Measurements from ENCODE around the gene ACOT11. TPM values are rescaled to one million over a fixed set of nuclear protein-coding genes. Genes with fewer than 3 reads are reported as not detected.

Gene ACOT11
- total and polyA plus RNA-seq, 2 of the 13 experiments (the other 11 are each of a cell fraction or from before 2014, with no cell fraction given): 2.6 to 3.3 TPM

GRCh38 chr1:54542120-54542961 is 5.7 kb upstream of the ACOT11 start (continued):
- TF ChIP-seq YEATS2 (CRISPR knock-in tag; IDR thresholded peaks at IDR 0.05; ENCODE audit: borderline replicate concordance): no peak
- TF ChIP-seq FOXK1 (CRISPR knock-in tag; IDR thresholded peaks at IDR 0.05; ENCODE audit: borderline replicate concordance, low read depth): no peak; the same call in 1 of the 2 replicates
- no peak for TF ChIP-seq MIER2 (CRISPR knock-in tag; IDR thresholded peaks at IDR 0.05)
- TF ChIP-seq SOX13 (IDR thresholded peaks at IDR 0.05): no peak
- TF ChIP-seq SOX13 (CRISPR knock-in tag; conservative IDR thresholded peaks at IDR 0.05 in 1 of 2, IDR thresholded peaks at IDR 0.05 in 1 of 2): no peak; a peak in 1 of 4 replicates
- no peak for TF ChIP-seq GLMP (CRISPR knock-in tag; IDR thresholded peaks at IDR 0.05; ENCODE audit: borderline replicate concordance)
- no peak for TF ChIP-seq ZNF30 (CRISPR knock-in tag; IDR thresholded peaks at IDR 0.05)
- TF ChIP-seq ZNF670 (CRISPR knock-in tag; IDR thresholded peaks at IDR 0.05; ENCODE audit: borderline replicate concordance): peak; percentile 71; the same call in 1 of the 2 replicates
- no peak for TF ChIP-seq CBX1 (IDR thresholded peaks at IDR 0.05; ENCODE audit: low read depth)
- peak; percentile 6; the same call in 1 of the 2 replicates for TF ChIP-seq ZMYM3 (CRISPR knock-in tag; IDR thresholded peaks at IDR 0.05)
- TF ChIP-seq IRF2 (CRISPR knock-in tag; IDR thresholded peaks at IDR 0.05): no peak
- TF ChIP-seq ZNF446 (CRISPR knock-in tag; IDR thresholded peaks at IDR 0.05): no peak
- TF ChIP-seq ZFP36L2 (CRISPR knock-in tag; IDR thresholded peaks at IDR 0.05): no peak
- no peak for TF ChIP-seq ZNF496 (CRISPR knock-in tag; IDR thresholded peaks at IDR 0.05; ENCODE audit: insufficient replicate concordance)
- no peak for TF ChIP-seq PRDM10 (CRISPR knock-in tag; IDR thresholded peaks at IDR 0.05; ENCODE audit: low read depth)
- peak; percentile 12; the same call in 1 of the 2 replicates for TF ChIP-seq ZBTB21 (CRISPR knock-in tag; IDR thresholded peaks at IDR 0.05)
- peak; percentile 82 for TF ChIP-seq ZNF350 (CRISPR knock-in tag; IDR thresholded peaks at IDR 0.05; ENCODE audit: borderline replicate concordance, low read depth)
- peak; percentile 33; the same call in 1 of the 2 replicates for TF ChIP-seq FLYWCH1 (CRISPR knock-in tag; IDR thresholded peaks at IDR 0.05)
- no peak for TF ChIP-seq THAP8 (CRISPR knock-in tag; IDR thresholded peaks at IDR 0.05; ENCODE audit: borderline replicate concordance)
- no peak; the same call in 1 of the 2 replicates for TF ChIP-seq REPIN1 (CRISPR knock-in tag; IDR thresholded peaks at IDR 0.05; ENCODE audit: borderline replicate concordance, low read depth)
- TF ChIP-seq ZBTB46 (CRISPR knock-in tag; IDR thresholded peaks at IDR 0.05; ENCODE audit: borderline replicate concordance): no peak
- TF ChIP-seq ZNF616 (CRISPR knock-in tag; IDR thresholded peaks at IDR 0.05; ENCODE audit: low read depth): no peak

Measured in HepG2 (cell line).